ENCODE results near the gene SLC6A16. TPM values are rescaled to one million over a fixed set of nuclear protein-coding genes. Genes with fewer than 3 reads are reported as not detected.
"Not testable (repeated sequence)": the region's sequence is repeated elsewhere in the genome, so short reads cannot be mapped to it uniquely, and the experiment has no call there.

SLC6A16 gene
- total RNA-seq, 1 experiment from 2014 or later = not detected

- H3K27me3 ChIP-seq = no peaks in the 10 kb centered on the region
- no peak for DNase-seq
- H3K9me3 ChIP-seq = no peaks in the 10 kb centered on the region
- H3K4me3 ChIP-seq = no peak overlapping the region
- H3K36me3 ChIP-seq = no peaks in the 10 kb centered on the region
Measured at GRCh38 chr19:49336482-49337266, 11.7 kb upstream of the SLC6A16 start.

GRCh38 chr19:49335784-49336481 lies 10.9 kb upstream of the SLC6A16 start:
- no peaks in the 10 kb centered on the region for H3K27me3 ChIP-seq
- DNase-seq = no peak
- H3K4me3 ChIP-seq = no peak overlapping the region
- no peaks in the 10 kb centered on the region for H3K36me3 ChIP-seq
- H3K9me3 ChIP-seq = no peaks in the 10 kb centered on the region

- Histone ChIP-seq H3K4me3 (no peak within 1 kb of the TSS), H3K27me3 (no peaks in the 10 kb centered on the region), H3K9me3 (no peaks in the 10 kb centered on the region), H3K36me3 (no peaks in the 10 kb centered on the region)
- no peak for DNase-seq
Measured at GRCh38 chr19:49335071-49335783, 10.2 kb upstream of the SLC6A16 start, which contains the start of gene CD37. CD37 (plus strand) TSS chr19:49335406; CDS start chr19:49335541, 135 bp downstream.

DNA sequence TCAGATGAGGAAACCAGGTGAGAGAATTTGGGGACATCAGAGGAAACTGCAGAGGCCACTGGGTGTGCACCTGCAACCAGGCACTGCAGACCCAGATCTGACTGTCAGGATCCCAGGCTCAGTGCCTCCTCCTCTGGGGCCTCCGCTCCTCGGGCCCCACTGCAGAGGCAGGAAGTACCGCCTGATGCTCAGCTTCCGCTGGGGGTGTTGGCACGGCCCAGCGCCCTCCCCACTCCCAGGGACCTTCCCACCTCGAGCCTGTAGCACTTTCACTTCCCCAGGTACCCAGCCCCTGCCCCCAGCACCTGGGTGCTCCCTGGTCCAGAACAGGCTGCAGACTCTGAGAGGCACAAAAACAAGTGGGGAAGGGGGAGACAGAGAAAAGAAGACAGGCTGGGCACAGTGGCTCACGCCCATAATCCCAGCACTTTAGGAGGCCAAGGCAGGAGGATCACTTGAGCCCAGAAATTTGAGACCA lies 8.9 kb upstream of the SLC6A16 start:
- no peaks in the 10 kb centered on the region for H3K36me3 ChIP-seq
- DNase-seq = no peak
- no peaks in the 10 kb centered on the region for H3K27me3 ChIP-seq
- no peaks in the 10 kb centered on the region for H3K9me3 ChIP-seq
- no peak overlapping the region for H3K4me3 ChIP-seq

DNA sequence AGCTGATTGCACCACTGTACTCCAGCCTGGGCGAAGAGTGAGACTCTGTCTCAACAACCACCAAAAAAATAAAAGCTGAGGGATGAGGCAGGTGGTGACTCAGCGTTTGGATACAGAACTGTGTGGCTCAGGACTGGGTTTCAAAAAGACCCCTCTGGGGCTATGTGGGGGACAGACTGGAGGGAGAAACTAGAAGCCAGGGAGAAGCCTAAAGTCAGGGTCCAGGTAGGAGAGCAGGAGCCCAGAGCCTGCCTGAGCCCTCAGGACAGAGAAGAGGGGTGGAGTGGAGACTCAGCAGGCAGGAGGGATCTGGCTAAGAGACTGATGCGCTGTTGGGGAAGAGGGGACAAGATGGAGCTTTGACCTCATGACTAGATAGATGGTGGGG lies 8.4 kb upstream of the SLC6A16 start:
- DNase-seq = no peak
- H3K27me3 ChIP-seq = no peaks in the 10 kb centered on the region
- H3K36me3 ChIP-seq = no peaks in the 10 kb centered on the region
- no peaks in the 10 kb centered on the region for H3K9me3 ChIP-seq
- H3K4me3 ChIP-seq = no peak overlapping the region

- DNase-seq, H3K27me3 ChIP-seq, H3K9me3 ChIP-seq, H3K36me3 ChIP-seq, H3K4me3 ChIP-seq: not testable (repeated sequence)
Measured at GRCh38 chr19:49332691-49333417, 7.9 kb upstream of the SLC6A16 start.

- H3K27me3 ChIP-seq = no peaks in the 10 kb centered on the region
- no peaks in the 10 kb centered on the region for H3K36me3 ChIP-seq
- H3K9me3 ChIP-seq = no peaks in the 10 kb centered on the region
- peak; percentile 41 for DNase-seq
- no peak overlapping the region for H3K4me3 ChIP-seq
Measured at GRCh38 chr19:49331616-49332055, 6.6 kb upstream of the SLC6A16 start.

DNA sequence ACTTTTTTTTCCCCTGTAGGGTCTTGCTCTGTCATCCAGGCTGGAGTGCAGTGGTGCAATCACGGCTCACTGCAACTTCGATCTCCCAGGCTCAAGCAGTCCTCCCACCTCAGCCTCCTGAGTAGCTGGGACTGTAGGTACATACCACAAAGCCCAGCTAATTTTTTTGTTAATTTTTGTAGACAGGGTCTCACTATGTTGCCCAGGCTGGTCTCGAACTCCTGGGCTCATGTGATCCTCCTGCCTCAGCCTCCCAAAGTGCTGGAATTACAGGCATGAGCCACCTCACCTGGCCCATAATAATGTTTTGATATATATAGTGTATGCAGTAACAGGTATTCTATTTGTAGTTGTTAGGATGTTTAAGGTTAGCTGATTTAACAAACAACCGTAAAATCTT lies 6.2 kb upstream of the SLC6A16 start:
- not testable (repeated sequence) for DNase-seq, H3K4me3 ChIP-seq, H3K27me3 ChIP-seq, H3K9me3 ChIP-seq, H3K36me3 ChIP-seq

GRCh38 chr19:49328741-49329140 lies 3.8 kb upstream of the SLC6A16 start:
- no peak for DNase-seq
- Histone ChIP-seq H3K9me3 (no peaks in the 10 kb centered on the region), H3K27me3 (no peaks in the 10 kb centered on the region), H3K36me3 (no peaks in the 10 kb centered on the region), H3K4me3 (no peak overlapping the region)

GRCh38 chr19:49327878-49328544 lies 3.0 kb upstream of the SLC6A16 start:
- Histone ChIP-seq H3K36me3 (no peaks in the 10 kb centered on the region), H3K4me3 (no peak overlapping the region), H3K9me3 (peaks cover 3% of the 10 kb centered on the region; the same call in 1 of the 2 replicates), H3K27me3 (no peaks in the 10 kb centered on the region)
- DNase-seq = peak; percentile 18

DNA sequence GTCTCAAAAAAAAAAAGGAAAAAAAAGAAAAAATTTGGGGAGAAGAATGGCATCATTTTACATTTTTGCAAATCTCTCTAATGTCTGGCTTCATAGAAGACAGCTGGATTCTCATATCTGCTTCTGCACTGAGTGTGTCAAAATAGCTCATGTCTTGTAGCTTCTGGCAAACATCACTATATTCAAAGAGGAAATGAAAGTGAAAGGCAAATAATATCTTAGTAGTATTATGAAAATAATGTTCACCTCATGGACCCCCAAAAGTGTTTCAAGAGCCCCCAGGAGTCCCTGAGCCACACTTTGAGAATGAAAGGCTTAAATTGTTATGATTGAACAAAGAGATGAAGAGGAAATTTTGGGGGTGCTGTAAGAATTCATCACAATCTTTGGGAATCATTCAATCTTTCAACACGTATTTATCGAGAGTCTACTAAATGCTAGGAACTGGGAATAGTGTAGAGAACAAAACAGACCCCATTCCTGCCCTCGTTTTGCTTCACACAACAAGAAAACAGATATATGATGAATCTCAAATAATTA lies 1.2 kb upstream of the SLC6A16 start:
- no peak for DNase-seq
- no peak overlapping the region for H3K4me3 ChIP-seq
- H3K27me3 ChIP-seq = no peaks in the 10 kb centered on the region
- H3K9me3 ChIP-seq = peaks cover 9% of the 10 kb centered on the region; the same call in 1 of the 2 replicates
- no peaks in the 10 kb centered on the region for H3K36me3 ChIP-seq

DNA sequence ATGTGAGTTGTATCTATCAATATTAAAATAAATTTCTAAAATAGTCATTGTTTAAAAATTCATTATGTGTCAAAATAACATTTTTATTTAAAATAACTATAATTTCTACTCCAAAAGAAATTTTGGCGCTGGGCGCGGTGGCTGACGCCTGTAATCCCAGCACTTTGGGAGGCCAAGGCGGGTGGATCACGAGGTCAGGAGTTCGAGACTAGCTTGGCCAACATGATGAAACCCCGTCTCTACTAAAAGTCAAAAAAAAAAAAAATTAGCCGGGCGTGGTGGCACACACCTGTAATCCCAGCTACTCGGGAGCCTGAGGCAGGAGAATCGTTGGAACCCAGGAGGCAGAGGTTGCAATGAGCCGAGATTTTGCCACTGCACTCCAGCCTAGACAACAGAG lies 765 bp upstream of the SLC6A16 start:
- H3K4me3 ChIP-seq, H3K36me3 ChIP-seq, H3K27me3 ChIP-seq, DNase-seq: not testable (repeated sequence)
- H3K9me3 ChIP-seq = peaks cover 13% of the 10 kb centered on the region

GRCh38 chr19:49318296-49318695 lies 6.7 kb downstream of the SLC6A16 start:
- H3K36me3 ChIP-seq = no peaks in the 10 kb centered on the region
- H3K27me3 ChIP-seq = peaks cover 4% of the 10 kb centered on the region; the same call in 1 of the 2 replicates
- H3K4me3 ChIP-seq = no peak overlapping the region
- no peak for DNase-seq
- peaks cover 22% of the 10 kb centered on the region for H3K9me3 ChIP-seq

GRCh38 chr19:49316284-49316683 lies 8.7 kb downstream of the SLC6A16 start:
- Histone ChIP-seq H3K4me3 (no peak overlapping the region), H3K36me3 (no peaks in the 10 kb centered on the region), H3K27me3 (peaks cover 4% of the 10 kb centered on the region; the same call in 1 of the 2 replicates), H3K9me3 (peaks cover 14% of the 10 kb centered on the region)
- DNase-seq = no peak

- Histone ChIP-seq H3K4me3 (no peak overlapping the region), H3K9me3 (peaks cover 6% of the 10 kb centered on the region; the same call in 1 of the 2 replicates), H3K27me3 (no peaks in the 10 kb centered on the region), H3K36me3 (no peaks in the 10 kb centered on the region)
- no peak for DNase-seq
Measured at GRCh38 chr19:49315111-49315510, 9.9 kb downstream of the SLC6A16 start.

- H3K4me3 ChIP-seq = no peak overlapping the region
- no peak for DNase-seq
- no peaks in the 10 kb centered on the region for H3K9me3 ChIP-seq
- H3K27me3 ChIP-seq = no peaks in the 10 kb centered on the region
- no peaks in the 10 kb centered on the region for H3K36me3 ChIP-seq
Measured at GRCh38 chr19:49309087-49309486, 15.9 kb downstream of the SLC6A16 start.

Data from MG63 (cell line).